Activated CD4-positive, alpha-beta T cell treated with anti-CD3 and anti-CD28 coated beads for 1 hour (primary cell): ENCODE measurements around the gene PCDHB14.
"Not testable (repeated sequence)": the region's sequence is repeated elsewhere in the genome, so short reads cannot be mapped to it uniquely, and the experiment has no call there.

Source experiments
- DNase-seq: peaks from one replicate; pipeline ENCODE4 v3.0.0-alpha.2; 2020

Gene PCDHB14

GRCh38 chr5:141223112-141223783 lies at the start of gene PCDHB14:
Gene PCDHB14, plus strand, starts transcription at chr5:141223343. Its CDS starts 163 bp downstream, at chr5:141223506.
- no peak for DNase-seq

- DNase-seq: not testable (repeated sequence)
These were observed 48.6 kb upstream of the PCDHB14 start for GRCh38 chr5:141174291-141175104.

DNA sequence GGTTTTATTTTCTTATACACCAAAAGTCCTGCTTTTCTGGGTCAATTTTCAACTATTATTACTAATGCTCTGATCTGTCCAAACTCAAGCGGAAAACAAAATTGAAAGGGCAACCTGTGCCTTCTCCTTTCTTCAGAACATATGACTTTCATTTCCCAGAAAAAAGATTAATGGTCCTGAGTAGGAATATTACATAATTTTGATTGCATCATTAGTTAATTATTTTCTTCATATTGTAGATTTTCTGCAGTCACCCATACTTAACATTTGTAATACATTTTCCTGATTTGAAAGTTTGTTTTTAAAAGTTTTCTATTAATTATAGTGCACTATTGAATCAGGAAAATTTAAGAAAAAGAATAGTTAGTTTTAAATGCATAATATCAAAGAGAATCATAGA lies 47.2 kb upstream of the PCDHB14 start:
- no peak for DNase-seq

DNA sequence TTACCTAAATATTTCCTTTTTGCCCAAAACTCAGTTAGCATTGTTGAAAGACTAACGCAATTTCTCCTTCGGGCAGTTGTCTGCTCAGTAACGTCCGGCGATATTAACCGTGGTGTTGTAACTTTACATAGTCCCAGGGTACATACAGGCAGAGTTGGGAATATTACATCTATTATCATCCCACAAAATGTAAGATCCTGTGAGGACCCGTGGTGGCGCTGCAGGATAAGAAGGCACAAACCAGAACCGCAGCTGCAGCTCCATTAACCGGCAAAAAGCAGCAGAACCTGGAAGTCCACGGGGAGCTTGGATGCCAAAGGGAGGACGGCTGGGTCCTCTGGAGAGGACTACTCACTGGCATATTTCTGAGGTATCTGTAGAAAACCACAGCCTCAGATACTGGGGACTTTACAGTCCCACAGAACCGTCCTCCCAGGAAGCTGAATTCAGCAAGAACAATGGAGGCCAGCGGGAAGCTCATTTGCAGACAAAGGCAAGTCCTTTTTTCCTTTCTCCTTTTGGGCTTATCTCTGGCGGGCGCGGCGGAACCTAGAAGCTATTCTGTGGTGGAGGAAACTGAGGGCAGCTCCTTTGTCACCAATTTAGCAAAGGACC lies 45.5 kb upstream of the PCDHB14 start, which contains the start of gene PCDHB8:
PCDHB8 (plus strand) TSS at position 214 of the 615 bp plus-strand sequence; CDS start at position 459, 245 bp downstream.
- DNase-seq: not testable (repeated sequence)

DNA sequence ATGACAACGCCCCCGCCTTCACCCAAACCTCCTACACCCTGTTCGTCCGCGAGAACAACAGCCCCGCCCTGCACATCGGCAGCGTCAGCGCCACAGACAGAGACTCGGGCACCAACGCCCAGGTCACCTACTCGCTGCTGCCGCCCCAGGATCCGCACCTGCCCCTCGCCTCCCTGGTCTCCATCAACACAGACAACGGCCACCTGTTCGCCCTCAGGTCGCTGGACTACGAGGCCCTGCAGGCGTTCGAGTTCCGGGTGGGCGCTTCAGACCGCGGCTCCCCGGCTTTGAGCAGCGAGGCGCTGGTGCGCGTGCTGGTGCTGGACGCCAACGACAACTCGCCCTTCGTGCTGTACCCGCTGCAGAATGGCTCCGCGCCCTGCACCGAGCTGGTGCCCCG lies 43.8 kb upstream of the PCDHB14 start:
- DNase-seq: not testable (repeated sequence)

- DNase-seq: not testable (repeated sequence)
These were observed 43.3 kb upstream of the PCDHB14 start for GRCh38 chr5:141179876-141180275.

DNA sequence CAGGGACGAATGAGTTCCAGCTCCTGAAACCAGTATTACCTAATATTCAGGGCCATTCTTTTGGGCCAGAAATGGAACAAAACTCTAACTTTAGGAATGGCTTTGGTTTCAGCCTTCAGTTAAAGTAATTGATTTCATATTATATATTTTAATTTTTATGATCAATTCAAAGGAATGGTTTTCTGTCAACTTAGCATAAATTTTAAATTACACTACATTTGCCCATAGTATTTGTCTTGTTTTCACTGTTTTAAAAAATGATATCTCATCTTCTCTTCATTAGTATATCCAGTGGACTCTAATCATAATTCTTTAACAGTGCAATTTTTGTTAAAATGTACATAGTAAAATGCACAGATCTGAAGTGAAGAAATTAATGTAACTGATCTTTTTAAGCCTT lies 42.8 kb upstream of the PCDHB14 start:
- no peak for DNase-seq

DNA sequence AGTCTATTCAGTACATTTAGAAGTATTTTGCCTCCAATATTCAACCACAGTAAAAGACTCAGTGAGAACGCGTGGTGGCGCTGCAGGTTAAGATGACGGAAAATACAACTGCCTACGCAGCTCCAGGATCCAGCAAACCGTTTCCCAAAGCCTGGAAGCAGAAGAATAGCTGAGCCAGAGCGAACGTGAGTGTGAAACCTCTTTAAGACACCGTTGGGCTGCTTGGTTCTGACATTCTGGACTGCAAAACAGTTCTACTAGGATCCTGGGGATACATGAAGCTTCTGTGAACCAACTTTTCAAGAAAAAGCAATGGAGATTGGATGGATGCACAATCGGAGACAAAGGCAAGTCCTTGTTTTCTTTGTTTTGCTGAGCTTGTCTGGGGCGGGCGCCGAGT lies 40.9 kb upstream of the PCDHB14 start, which contains the start of gene PCDHB16:
PCDHB16 (plus strand) TSS at position 140 of the 400 bp plus-strand sequence; CDS start at position 313, 173 bp downstream.
- DNase-seq: no peak

DNA sequence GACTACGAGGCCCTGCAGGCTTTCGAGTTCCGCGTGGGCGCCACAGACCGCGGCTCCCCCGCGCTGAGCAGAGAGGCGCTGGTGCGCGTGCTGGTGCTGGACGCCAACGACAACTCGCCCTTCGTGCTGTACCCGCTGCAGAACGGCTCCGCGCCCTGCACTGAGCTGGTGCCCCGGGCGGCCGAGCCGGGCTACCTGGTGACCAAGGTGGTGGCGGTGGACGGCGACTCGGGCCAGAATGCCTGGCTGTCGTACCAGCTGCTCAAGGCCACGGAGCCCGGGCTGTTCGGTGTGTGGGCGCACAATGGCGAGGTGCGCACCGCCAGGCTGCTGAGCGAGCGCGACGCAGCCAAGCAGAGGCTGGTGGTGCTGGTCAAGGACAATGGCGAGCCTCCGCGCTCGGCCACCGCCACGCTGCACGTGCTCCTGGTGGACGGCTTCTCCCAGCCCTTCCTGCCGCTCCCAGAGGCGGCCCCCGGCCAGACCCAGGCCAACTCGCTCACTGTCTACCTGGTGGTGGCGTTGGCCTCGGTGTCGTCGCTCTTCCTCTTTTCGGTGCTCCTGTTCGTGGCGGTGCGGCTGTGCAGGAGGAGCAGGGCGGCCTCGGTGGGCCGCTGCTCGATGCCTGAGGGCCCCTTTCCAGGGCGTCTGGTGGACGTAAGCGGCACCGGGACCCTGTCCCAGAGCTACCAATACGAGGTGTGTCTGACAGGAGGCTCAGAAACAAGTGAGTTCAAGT lies 38.9 kb upstream of the PCDHB14 start:
- not testable (repeated sequence) for DNase-seq

DNA sequence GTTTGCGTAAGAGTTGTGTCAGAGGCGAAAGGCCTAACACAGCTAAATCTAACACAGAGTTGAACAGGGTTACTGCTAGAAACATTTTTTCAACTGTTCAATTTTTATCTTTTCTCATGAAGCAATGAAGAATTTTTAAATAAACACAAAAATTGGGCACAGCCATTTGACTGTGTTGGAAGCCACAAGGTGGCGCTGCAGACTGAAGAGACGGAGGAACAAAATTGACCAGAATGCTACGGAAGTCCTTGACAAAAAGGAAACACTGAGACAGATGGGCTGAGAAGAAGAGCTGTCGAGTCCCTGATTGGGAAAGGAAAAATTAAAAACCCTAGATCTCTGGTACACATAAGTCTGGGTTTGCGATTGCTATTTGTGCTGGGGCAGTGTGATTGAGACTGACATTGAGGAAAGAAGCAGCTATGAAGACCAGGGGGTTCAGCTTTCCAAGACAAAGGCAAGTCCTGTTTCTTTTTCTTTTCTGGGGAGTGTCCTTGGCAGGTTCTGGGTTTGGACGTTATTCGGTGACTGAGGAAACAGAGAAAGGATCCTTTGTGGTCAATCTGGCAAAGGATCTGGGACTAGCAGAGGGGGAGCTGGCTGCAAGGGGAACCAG lies 36.1 kb upstream of the PCDHB14 start, which contains the start of gene PCDHB9:
PCDHB9 (plus strand) TSS at position 265 of the 616 bp plus-strand sequence; CDS start at position 423, 158 bp downstream.
- no peak for DNase-seq

DNA sequence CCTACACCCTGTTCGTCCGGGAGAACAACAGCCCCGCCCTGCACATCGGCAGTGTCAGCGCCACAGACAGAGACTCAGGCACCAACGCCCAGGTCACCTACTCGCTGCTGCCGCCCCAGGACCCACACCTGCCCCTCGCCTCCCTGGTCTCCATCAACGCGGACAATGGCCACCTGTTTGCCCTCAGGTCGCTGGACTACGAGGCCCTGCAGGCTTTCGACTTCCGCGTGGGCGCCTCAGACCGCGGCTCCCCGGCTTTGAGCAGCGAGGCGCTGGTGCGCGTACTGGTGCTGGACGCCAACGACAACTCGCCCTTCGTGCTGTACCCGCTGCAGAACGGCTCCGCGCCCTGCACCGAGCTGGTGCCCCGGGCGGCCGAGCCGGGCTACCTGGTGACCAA lies 34.5 kb upstream of the PCDHB14 start:
- DNase-seq: not testable (repeated sequence)

- not testable (repeated sequence) for DNase-seq
These were observed 34.0 kb upstream of the PCDHB14 start for GRCh38 chr5:141189131-141189530.

DNA sequence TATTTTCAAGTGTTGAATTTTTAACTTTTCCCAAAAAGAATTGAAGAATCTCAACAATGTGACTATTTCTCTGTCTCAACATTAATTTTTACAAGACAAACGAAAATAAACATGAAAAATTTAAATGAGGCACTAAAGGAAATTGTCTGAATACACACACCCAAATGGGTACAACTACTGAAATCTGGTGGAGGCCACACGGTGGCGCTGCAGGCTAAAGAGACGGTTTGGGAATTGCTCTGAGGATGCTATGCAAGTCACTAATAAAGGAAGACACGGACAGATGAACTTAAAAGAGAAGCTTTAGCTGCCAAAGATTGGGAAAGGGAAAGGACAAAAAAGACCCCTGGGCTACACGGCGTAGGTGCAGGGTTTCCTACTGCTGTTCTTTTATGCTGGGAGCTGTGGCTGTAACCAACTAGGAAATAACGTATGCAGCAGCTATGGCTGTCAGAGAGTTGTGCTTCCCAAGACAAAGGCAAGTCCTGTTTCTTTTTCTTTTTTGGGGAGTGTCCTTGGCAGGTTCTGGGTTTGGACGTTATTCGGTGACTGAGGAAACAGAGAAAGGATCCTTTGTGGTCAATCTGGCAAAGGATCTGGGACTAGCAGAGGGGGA lies 30.9 kb upstream of the PCDHB14 start, which contains the start of gene PCDHB10:
PCDHB10 (plus strand) TSS at position 244 of the 616 bp plus-strand sequence; CDS start at position 444, 200 bp downstream.
- no peak for DNase-seq

- DNase-seq: not testable (repeated sequence)
These were observed 28.8 kb upstream of the PCDHB14 start for GRCh38 chr5:141194332-141194731.

GRCh38 chr5:141196363-141196762 lies 26.8 kb upstream of the PCDHB14 start:
- no peak for DNase-seq

- DNase-seq: no peak
These were observed 23.5 kb upstream of the PCDHB14 start, which contains the start of gene PCDHB11 for GRCh38 chr5:141199359-141200235. Gene PCDHB11, plus strand, starts transcription at chr5:141199627. Its CDS starts 148 bp downstream, at chr5:141199775.

DNA sequence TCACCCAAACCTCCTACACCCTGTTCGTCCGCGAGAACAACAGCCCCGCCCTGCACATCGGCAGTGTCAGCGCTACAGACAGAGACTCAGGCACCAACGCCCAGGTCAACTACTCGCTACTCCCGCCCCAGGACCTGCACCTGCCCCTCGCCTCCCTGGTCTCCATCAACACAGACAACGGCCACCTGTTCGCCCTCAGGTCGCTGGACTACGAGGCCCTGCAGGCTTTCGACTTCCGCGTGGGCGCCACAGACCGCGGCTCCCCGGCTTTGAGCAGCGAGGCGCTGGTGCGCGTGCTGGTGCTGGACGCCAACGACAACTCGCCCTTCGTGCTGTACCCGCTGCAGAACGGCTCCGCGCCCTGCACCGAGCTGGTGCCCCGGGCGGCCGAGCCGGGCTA lies 22.0 kb upstream of the PCDHB14 start:
- DNase-seq: not testable (repeated sequence)

DNA sequence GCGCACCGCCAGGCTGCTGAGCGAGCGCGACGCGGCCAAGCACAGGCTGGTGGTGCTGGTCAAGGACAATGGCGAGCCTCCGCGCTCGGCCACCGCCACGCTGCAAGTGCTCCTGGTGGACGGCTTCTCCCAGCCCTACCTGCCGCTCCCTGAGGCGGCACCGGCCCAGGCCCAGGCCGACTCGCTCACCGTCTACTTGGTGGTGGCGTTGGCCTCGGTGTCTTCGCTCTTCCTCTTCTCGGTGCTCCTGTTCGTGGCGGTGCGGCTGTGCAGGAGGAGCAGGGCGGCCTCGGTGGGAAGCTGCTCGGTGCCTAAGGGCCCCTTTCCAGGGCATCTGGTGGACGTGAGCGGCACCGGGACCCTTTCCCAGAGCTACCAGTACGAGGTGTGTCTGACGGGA lies 21.5 kb upstream of the PCDHB14 start:
- not testable (repeated sequence) for DNase-seq

DNA sequence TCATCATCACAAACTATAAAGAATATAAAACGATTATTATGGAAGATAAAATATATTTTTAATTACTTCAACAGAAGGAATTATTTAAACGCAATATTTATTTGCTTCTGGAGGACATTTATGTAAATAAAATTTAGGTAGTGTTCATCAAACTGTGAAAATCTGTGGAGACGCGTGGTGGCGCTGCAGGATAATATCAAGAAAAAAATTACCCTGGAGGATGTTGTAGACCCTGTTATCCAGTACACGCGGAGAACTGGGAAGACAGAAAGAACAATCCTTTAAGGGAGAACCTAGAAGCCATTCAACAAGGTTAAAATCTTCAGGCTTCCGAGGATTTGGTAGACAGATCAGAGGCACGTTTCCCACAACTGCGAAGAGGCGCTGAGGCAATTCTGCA lies 14.7 kb upstream of the PCDHB14 start, which contains the start of gene PCDHB12:
PCDHB12 (plus strand) TSS at position 242 of the 400 bp plus-strand sequence. CDS start 189 bp downstream, outside the sequence.
- DNase-seq: no peak

DNA sequence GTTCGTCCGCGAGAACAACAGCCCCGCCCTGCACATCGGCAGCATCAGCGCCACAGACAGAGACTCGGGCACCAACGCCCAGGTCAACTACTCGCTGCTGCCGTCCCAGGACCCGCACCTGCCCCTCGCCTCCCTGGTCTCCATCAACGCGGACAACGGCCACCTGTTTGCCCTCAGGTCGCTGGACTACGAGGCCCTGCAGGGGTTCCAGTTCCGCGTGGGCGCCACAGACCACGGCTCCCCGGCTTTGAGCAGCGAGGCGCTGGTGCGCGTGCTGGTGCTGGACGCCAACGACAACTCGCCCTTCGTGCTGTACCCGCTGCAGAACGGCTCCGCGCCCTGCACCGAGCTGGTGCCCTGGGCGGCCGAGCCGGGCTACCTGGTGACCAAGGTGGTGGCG lies 12.9 kb upstream of the PCDHB14 start:
- DNase-seq: not testable (repeated sequence)
